WERI-Rb-1 (cell line): Measurements from ENCODE around the gene LHCGR.
A peak's percentile ranks its signal among the peaks of the same experiment; 100 is the strongest.

Experiments used
- DNase-seq: peaks from one replicate; pipeline ENCODE4 v3.0.0-alpha.2; 2020
- H3K27ac ChIP-seq: fragments of 250-450 bp; sonication (Bioruptor Pico); 2 replicates; pipeline ENCODE4 v1.5.1; 2020; ENCODE audit warnings: mild to moderate bottlenecking, moderate library complexity
- H3K27me3 ChIP-seq: fragments of 250-450 bp; sonication (Bioruptor Pico); 2 replicates; pipeline ENCODE4 v1.5.1; 2021; ENCODE audit warnings: mild to moderate bottlenecking, low read depth, moderate library complexity; ENCODE audit not compliant: insufficient read depth, severe bottlenecking
- H3K36me3 ChIP-seq: fragments of 250-450 bp; sonication (Bioruptor Pico); 2 replicates; pipeline ENCODE4 v1.5.1; 2020; ENCODE audit warnings: mild to moderate bottlenecking, moderate library complexity
- H3K4me3 ChIP-seq: 2 replicates; pipeline ENCODE4 v1.5.1; 2011; ENCODE audit warnings: low read depth, mild to moderate bottlenecking, control low read depth, low read length
- H3K9me3 ChIP-seq: fragments of 250-450 bp; sonication (Bioruptor Pico); 2 replicates; pipeline ENCODE4 v1.5.1; 2021; ENCODE audit warnings: mild to moderate bottlenecking, moderate library complexity; ENCODE audit not compliant: severe bottlenecking
- CTCF ChIP-seq: IDR thresholded peaks from 2 replicates; pipeline ENCODE4 v1.5.1; 2011; ENCODE audit warnings: low read depth, mild to moderate bottlenecking, control low read depth, inconsistent platforms, low read length

LHCGR gene

GRCh38 chr2:48787580-48787979 is 32.1 kb upstream of the LHCGR start:
- H3K36me3 ChIP-seq: no peaks in the 10 kb centered on the region
- no peak for TF ChIP-seq CTCF
- no peak for DNase-seq
- H3K4me3 ChIP-seq: no peak overlapping the region
- H3K27me3 ChIP-seq: no peaks in the 10 kb centered on the region
- H3K27ac ChIP-seq: no peak overlapping the region
- H3K9me3 ChIP-seq: no peaks in the 10 kb centered on the region

GRCh38 chr2:48781366-48781765 is 25.8 kb upstream of the LHCGR start:
- H3K4me3 ChIP-seq: no peak overlapping the region
- no peak for TF ChIP-seq CTCF
- no peaks in the 10 kb centered on the region for H3K9me3 ChIP-seq
- H3K27me3 ChIP-seq: no peaks in the 10 kb centered on the region
- H3K36me3 ChIP-seq: no peaks in the 10 kb centered on the region
- no peak overlapping the region for H3K27ac ChIP-seq
- DNase-seq: peak; percentile 19

GRCh38 chr2:48779019-48779716 is 23.6 kb upstream of the LHCGR start:
- Histone ChIP-seq H3K36me3 (no peaks in the 10 kb centered on the region), H3K9me3 (no peaks in the 10 kb centered on the region), H3K27me3 (no peaks in the 10 kb centered on the region), H3K4me3 (no peak overlapping the region), H3K27ac (no peak overlapping the region)
- no peak for DNase-seq
- no peak for TF ChIP-seq CTCF

DNA sequence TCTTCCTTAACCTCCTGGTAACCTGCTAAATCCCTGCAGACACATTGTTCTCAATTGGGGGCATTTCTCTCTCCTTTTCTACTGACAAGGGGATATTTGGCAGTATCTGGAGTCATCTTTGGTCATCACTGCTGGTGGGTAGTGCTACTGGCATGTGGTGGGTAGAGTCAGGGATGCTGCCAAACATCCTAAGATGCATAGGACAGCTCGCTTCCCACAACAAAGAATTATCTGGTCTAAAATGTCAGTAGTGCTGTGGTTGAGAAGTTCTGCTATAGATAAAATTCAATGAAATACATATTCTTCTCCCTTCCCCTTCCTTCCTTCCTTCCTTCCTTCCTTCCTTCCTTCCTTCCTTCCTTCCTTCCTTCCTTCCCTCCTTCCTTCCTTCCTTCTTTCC is 18.7 kb upstream of the LHCGR start:
- no peaks in the 10 kb centered on the region for H3K9me3 ChIP-seq
- no peaks in the 10 kb centered on the region for H3K27me3 ChIP-seq
- no peak overlapping the region for H3K27ac ChIP-seq
- no peaks in the 10 kb centered on the region for H3K36me3 ChIP-seq
- no peak for TF ChIP-seq CTCF
- no peak overlapping the region for H3K4me3 ChIP-seq
- DNase-seq: no peak

- no peaks in the 10 kb centered on the region for H3K9me3 ChIP-seq
- DNase-seq: no peak
- H3K4me3 ChIP-seq: no peak overlapping the region
- TF ChIP-seq CTCF: no peak
- no peaks in the 10 kb centered on the region for H3K27me3 ChIP-seq
- no peaks in the 10 kb centered on the region for H3K36me3 ChIP-seq
- no peak overlapping the region for H3K27ac ChIP-seq
Observed at GRCh38 chr2:48771241-48772014, 15.9 kb upstream of the LHCGR start.
